GM19035 (cell line): ENCODE results near the gene KIF21B.
A peak's percentile ranks its signal among the peaks of the same experiment; 100 is the strongest.

Experiments used
- ATAC-seq: cut with Tn5 transposase; IDR thresholded peaks from one replicate; pipeline ENCODE4 v1.9.1; 2021; ENCODE audit not compliant: unreplicated experiment

KIF21B gene

DNA sequence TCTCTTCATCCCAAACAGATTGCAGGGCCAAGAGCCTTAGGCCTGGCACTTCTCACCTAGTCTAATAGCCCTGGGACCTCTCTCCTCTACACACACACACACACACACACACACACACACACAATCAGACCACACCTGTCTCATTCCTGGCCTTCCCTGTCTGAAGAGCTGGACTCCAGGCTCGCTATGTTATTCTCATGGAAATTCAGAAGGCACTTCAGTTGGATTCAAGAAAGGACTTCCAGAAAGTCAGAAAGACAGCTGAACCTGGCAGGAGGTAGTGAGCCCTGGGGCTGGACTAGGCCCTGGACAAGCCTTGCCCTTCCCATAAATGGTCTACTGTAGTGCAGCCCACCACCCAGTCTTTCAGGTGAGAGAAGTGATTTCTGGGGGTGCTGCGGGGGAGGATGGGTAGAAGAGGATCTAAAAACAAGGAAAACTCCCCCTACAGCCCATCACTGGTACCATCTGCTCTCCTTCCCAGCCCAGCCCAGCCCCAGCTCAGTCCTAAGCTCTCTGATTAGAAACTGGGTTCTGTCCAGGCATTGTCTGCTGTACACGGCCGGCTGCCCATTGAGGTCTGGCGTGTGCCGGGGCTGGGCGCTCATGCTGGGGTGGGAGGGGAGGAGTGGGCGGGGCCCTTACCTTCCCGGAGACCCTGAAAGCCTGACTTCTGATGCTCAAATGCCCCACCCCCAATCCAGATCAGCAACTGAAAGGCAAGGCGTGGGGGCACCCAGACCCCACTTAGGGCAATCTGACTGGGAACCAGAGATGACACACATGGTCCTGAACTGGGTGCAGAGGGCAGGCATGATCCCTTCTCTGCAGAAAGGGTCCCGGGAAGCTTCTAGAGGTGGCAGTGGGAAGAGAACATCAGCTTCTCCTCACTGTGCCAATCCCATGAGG, 2.5 kb downstream of the KIF21B start:
- no peak for ATAC-seq

- no peak for ATAC-seq
Measured at GRCh38 chr1:201020040-201020591, 3.4 kb downstream of the KIF21B start.

DNA sequence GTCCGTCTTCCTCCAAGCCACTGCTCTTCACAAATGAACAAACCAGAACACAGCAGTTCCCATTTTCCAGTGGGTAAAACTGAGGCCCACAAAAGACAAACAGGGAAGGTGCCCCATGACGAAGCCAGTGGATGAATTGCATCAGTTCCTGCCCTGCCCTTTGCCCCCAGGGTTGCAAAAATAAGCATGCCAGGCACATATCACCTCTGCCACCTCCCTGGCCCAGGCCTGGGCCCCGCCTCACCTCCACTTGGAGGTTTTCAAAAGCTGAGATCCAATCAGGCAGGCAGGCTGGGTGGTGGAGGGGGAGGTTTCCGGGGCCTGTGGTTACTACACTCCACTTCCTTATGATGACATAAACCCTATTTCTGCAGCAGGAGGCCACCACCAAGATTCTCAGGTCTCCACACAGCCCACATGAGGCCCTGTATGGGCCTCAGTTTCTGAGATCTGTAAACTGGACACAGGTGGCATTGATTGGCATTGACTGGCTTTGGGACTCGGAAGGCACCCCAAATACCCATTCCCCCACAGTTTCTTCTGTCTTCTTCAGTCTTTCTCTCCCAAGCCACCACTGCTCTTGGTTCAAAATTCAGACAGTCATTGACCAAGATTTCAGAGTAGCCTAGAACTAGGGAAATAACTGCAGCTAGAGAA, 4.1 kb downstream of the KIF21B start:
- ATAC-seq = peak; percentile 63

- ATAC-seq = no peak
Measured at GRCh38 chr1:201017828-201018163, 5.7 kb downstream of the KIF21B start.

GRCh38 chr1:201016943-201017827, 6.3 kb downstream of the KIF21B start:
- no peak for ATAC-seq

GRCh38 chr1:201016211-201016651, 7.3 kb downstream of the KIF21B start:
- no peak for ATAC-seq

- no peak for ATAC-seq
Measured at GRCh38 chr1:201015551-201016091, 7.9 kb downstream of the KIF21B start.

- ATAC-seq = no peak
Measured at GRCh38 chr1:201014816-201015200, 8.7 kb downstream of the KIF21B start.

- ATAC-seq = no peak
Measured at GRCh38 chr1:201013991-201014815, 9.3 kb downstream of the KIF21B start.

DNA sequence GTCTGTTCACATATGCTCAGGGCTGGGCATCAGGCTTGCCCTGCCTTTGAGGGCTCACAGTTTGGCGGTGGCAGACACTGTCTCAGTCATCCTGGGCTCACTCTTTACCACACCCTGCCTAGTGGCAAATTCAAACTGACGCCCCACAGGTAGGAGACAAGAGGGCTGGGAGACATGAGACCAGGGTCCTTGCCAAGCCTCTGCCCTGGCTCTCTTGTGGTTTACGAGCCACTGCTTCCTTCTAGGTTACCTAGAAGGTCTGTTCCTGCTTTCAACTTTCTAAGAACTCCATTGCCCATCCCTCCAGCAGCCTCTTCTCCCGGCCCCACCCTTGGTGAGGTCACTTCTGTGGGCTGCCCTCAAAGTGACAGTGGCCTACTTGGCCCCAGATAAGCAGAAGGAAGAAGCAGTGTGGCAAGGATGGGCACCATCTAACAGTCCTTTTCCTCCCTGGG, 10.5 kb downstream of the KIF21B start:
- ATAC-seq = no peak

GRCh38 chr1:201011616-201012015, 11.9 kb downstream of the KIF21B start:
- ATAC-seq = no peak

GRCh38 chr1:201009962-201010645, 13.4 kb downstream of the KIF21B start:
- no peak for ATAC-seq

DNA sequence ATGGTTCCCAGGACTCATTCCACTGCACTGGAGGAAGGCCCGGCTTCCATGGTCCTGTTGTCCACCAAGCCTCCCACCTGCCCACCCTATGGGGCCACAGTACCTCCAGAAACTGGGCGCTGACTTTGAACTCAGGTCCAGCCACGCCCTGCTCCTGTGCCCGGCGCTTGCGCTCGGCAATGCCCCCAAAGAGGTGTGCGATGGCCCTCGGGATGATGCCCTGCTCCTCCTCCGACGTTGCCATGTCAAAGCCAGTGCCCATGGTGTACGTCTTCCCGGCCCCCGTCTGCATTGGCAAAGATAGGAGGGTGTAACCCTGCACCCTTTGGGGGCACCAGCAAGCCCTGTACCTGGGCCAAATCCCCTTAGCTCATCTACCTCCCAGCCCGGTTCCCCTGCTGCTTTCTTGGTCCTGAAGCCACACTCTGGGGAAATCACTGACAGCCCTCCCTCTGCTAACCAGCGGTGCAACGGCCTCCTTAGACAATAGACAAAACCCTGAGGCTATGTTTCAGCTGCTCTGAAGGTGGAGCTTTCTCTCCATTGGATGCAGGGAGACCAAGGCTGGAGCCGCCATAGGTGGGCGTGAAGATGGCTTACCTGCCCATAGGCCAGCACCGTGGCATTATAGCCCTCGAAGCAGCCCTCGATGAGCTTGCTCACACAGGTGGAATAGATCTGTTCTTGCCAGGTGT, 14.7 kb downstream of the KIF21B start:
- no peak for ATAC-seq

- ATAC-seq = no peak
Measured at GRCh38 chr1:201007481-201007880, 16.0 kb downstream of the KIF21B start.

DNA sequence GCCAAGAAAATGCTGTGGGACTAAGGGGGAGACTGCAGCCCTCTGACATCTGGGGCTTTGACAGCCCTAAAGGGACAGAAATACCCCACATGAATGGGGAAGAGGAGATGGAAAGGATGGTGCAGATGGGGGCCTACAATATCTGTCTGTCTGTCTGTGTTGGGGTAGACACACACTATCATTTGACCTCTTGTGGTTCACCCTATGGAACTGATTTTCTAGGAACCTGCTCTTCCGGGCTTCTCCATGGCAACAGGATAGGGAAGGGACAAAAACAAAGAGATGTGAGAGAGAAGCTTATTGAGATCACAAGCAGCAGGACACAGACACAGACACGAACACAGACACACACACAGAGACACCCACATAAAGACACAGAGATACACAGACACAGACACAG, 17.1 kb downstream of the KIF21B start:
- no peak for ATAC-seq

DNA sequence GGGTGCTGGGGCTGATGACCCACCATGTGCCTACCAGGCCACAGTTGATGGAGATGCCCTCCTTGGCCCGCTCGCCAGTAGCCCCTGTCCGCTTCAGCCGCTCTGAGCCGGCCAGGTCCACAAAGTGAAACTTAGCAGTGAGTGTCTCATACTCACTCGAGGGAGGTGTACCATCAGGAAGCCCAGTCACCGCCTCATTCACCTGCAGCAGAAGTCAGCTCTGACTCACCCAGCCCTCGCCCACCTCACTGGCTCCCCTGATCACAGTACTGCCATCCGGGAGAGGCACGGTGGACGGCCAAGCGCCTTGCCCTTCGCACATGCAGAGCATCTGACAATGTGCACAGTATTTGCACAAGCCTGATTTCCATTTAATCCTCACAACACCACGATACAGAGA, 18.8 kb downstream of the KIF21B start:
- no peak for ATAC-seq

DNA sequence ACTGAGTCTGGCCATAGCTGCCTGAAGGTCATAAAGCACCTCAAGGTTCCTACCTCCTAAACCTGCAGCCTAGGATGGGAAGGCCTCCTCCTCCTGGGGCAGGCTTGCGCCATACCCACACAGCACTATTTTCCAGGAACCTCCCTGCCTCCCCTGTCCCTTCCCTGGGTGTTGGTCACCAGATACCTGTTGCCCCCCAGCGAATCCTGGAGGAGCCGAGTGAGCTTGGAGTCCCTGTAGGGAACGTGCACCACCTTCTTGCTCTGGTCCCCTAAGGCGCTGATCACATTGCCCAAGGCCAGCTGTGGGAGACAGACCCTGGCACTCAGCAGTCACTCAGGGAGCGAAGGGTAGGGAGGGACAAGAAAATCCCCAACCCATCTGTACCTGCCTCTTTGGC, 19.4 kb downstream of the KIF21B start:
- ATAC-seq = no peak

- ATAC-seq = no peak
Measured at GRCh38 chr1:201002510-201002909, 21.0 kb downstream of the KIF21B start.

DNA sequence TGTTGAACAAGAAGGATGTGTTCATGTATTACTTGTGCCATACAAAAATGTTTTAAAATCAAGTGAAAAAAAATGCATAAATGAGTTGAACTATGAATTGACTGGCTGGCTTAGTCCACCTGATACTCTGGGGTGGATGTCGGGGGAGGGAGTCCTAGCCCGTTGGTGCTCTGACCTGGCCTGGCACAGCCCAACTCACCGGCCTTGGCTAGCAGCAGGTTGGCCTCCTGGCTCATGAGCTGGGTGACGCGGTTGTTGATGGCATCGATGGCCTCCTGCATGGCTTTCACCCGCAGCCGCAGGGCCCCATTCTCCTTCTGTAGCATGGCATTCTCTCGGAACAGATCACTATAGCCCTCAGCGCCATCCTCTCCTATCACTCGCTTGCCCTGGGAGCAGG, 21.6 kb downstream of the KIF21B start:
- no peak for ATAC-seq
